ENCODE measurements around the gene TNFRSF1A.

Gene TNFRSF1A

DNA sequence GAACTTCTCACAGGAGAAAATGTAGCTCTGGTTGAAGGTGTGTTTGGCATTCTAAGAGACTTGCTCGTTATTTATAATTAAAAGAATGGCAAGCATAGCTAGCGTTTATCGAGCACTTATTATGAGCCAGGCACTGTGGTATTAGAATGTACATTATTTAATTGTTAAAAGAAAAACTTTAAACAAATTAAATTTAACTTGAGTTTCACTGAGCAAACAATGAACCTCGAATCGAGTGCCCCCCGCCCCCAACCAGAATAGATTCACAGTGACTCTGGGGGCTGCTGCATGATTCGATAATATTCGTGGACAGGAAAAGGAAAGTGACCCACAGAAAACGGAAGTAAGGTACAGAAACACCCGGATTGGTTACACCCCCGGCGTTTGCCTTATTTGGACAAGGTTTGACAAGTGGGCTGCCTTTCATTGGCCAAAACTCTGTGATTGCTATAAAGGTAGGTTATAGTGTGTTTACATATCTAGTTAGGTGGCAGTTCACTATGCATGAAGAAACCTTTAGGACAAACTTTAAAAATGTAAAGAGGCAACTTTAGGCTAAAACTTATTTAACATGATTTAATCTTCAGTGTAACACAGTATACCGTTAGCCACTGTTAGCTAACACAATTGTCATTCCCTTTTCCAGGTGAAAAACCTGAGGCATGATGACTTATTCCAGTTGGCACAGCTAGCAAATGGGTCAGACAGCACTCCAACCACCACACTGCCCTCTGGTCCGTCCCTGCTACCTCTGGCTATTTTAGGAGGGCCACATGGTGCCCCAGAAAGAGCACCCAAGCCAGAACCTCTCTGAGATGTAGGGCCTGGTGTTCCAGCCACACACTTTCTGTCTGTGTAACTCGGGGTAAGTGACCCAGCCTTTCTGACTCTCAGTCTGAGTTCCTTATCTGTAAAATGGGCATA lies 26.4 kb upstream of the TNFRSF1A start:
- no peaks in the 10 kb centered on the region for H3K79me2 ChIP-seq (ENCODE audit: insufficient read depth, low read length)
- H3K27me3 ChIP-seq (ENCODE audit: insufficient read depth, low read length, poor library complexity, severe bottlenecking), result no peaks in the 10 kb centered on the region
- H3K9ac ChIP-seq (ENCODE audit: low read depth, low read length, poor library complexity, severe bottlenecking), result peak overlapping the region; percentile 40
- H3K4me1 ChIP-seq (ENCODE audit: insufficient read depth, low read length, poor library complexity, severe bottlenecking), result peaks cover 48% of the 10 kb centered on the region
- no peaks in the 10 kb centered on the region for H4K20me1 ChIP-seq (ENCODE audit: insufficient read depth, low read length, poor library complexity, severe bottlenecking)
- peak overlapping the region; percentile 5 for H3K4me3 ChIP-seq (ENCODE audit: low read length, poor library complexity, severe bottlenecking)
- peak overlapping the region; percentile 30 for H3K4me2 ChIP-seq (ENCODE audit: low read depth, low read length, poor library complexity, severe bottlenecking)
- no peaks in the 10 kb centered on the region for H3K36me3 ChIP-seq (ENCODE audit: insufficient read depth, low read length)
- TF ChIP-seq EZH2phosphoT487 (IDR thresholded peaks at IDR 0.05; ENCODE audit: borderline replicate concordance), result no peak
- TF ChIP-seq, protein P1, sequence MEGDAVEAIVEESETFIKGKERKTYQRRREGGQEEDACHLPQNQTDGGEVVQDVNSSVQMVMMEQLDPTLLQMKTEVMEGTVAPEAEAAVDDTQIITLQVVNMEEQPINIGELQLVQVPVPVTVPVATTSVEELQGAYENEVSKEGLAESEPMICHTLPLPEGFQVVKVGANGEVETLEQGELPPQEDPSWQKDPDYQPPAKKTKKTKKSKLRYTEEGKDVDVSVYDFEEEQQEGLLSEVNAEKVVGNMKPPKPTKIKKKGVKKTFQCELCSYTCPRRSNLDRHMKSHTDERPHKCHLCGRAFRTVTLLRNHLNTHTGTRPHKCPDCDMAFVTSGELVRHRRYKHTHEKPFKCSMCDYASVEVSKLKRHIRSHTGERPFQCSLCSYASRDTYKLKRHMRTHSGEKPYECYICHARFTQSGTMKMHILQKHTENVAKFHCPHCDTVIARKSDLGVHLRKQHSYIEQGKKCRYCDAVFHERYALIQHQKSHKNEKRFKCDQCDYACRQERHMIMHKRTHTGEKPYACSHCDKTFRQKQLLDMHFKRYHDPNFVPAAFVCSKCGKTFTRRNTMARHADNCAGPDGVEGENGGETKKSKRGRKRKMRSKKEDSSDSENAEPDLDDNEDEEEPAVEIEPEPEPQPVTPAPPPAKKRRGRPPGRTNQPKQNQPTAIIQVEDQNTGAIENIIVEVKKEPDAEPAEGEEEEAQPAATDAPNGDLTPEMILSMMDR (conservative IDR thresholded peaks at IDR 0.05; ENCODE audit: low read length), result no peak
- H3K9me2 ChIP-seq (replicated peaks; ENCODE audit: low read depth, low read length), result no peaks in the 10 kb centered on the region
- H3K9me3 ChIP-seq (ENCODE audit: insufficient read depth, low read depth, low read length), result no peaks in the 10 kb centered on the region
- H3F3A ChIP-seq (ENCODE audit: low read depth), result peaks cover 4% of the 10 kb centered on the region
- H2AFZ ChIP-seq (ENCODE audit: low read length), result no peak overlapping the region

DNA sequence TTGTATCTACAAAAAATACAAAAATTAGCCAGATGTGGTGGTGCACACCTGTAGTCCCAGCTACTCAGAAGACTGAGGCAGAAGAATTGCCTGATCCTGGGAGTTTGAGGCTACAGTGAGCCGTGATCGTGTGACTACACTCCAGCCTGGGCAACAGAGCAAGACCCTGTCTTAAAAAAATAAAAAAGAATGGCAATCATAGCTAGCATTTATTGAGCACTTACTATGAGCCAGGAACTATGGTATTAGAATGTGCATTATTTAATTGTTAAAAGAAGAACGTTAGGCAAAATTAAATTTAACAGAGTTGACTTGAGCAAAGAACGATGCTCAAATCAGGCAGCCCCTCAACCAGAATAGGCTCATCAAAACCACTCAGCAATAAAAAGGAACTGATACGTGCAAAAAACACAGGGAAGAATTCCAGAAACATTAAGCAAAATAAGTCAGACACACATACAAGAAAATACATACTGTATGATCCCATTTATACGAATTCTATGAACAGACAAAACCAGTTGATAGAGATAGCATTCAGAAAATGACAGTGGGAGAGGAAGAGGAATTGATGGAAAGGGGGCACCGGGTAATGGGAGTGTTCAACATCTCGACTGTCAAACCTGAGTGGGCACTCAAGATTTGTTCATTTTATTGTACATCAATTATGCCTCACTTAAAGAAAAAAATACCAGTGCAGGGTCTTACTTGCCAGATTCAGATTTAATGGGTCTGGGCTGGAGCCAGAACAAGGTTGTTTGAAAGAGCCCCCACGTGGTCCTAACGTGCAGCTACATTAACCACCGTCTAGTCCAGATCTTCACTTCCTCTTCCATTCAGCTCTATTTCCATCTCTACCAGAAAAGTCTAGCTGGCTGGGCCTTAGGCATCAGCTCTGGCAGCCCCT lies 25.4 kb upstream of the TNFRSF1A start:
- Histone ChIP-seq H3K4me3 (ENCODE audit: low read length, poor library complexity, severe bottlenecking) (peak overlapping the region; percentile 5), H3K9ac (ENCODE audit: low read depth, low read length, poor library complexity, severe bottlenecking) (peak overlapping the region; percentile 40), H4K20me1 (ENCODE audit: insufficient read depth, low read length, poor library complexity, severe bottlenecking) (no peaks in the 10 kb centered on the region), H3K27me3 (ENCODE audit: insufficient read depth, low read length, poor library complexity, severe bottlenecking) (no peaks in the 10 kb centered on the region), H3K36me3 (ENCODE audit: insufficient read depth, low read length) (no peaks in the 10 kb centered on the region), H2AFZ (ENCODE audit: low read length) (no peak overlapping the region), H3F3A (ENCODE audit: low read depth) (peaks cover 4% of the 10 kb centered on the region), H3K4me2 (ENCODE audit: low read depth, low read length, poor library complexity, severe bottlenecking) (peak overlapping the region; percentile 30), H3K79me2 (ENCODE audit: insufficient read depth, low read length) (no peaks in the 10 kb centered on the region), H3K9me3 (ENCODE audit: insufficient read depth, low read depth, low read length) (no peaks in the 10 kb centered on the region), H3K4me1 (ENCODE audit: insufficient read depth, low read length, poor library complexity, severe bottlenecking) (peaks cover 39% of the 10 kb centered on the region), H3K9me2 (replicated peaks; ENCODE audit: low read depth, low read length) (no peaks in the 10 kb centered on the region)
- TF ChIP-seq, protein P1 (conservative IDR thresholded peaks at IDR 0.05; ENCODE audit: low read length), result peak; percentile 71
- TF ChIP-seq EZH2phosphoT487 (IDR thresholded peaks at IDR 0.05; ENCODE audit: borderline replicate concordance), result no peak

DNA sequence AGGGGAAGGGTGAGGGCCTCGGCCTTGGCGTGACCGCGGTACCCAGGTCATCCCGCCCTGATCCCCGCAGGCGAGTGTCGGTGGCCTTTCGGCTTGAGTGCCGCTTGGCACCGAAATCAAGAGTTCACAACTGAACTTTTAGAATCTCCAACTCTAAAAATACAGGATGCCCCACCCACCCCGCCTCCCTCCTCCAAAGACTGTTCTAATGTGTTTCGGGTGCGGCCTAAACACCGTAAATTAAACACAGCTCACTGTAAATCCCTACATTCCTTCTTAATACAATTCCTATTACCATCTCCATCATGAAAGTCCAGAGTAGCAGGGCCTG lies 22.1 kb upstream of the TNFRSF1A start:
- Histone ChIP-seq H3K4me3 (ENCODE audit: low read length, poor library complexity, severe bottlenecking) (no peak overlapping the region), H3K9ac (ENCODE audit: low read depth, low read length, poor library complexity, severe bottlenecking) (no peak overlapping the region), H4K20me1 (ENCODE audit: insufficient read depth, low read length, poor library complexity, severe bottlenecking) (no peaks in the 10 kb centered on the region)

More for the DNA sequence above, 22.1 kb upstream of the TNFRSF1A start:
- H3K4me2 ChIP-seq (ENCODE audit: low read depth, low read length, poor library complexity, severe bottlenecking), result no peak overlapping the region
- no peak overlapping the region for H2AFZ ChIP-seq (ENCODE audit: low read length)
- no peaks in the 10 kb centered on the region for H3K79me2 ChIP-seq (ENCODE audit: insufficient read depth, low read length)
- TF ChIP-seq, protein P1 (conservative IDR thresholded peaks at IDR 0.05; ENCODE audit: low read length), result no peak
- no peak for TF ChIP-seq EZH2phosphoT487 (IDR thresholded peaks at IDR 0.05; ENCODE audit: borderline replicate concordance)
- no peaks in the 10 kb centered on the region for H3K9me2 ChIP-seq (replicated peaks; ENCODE audit: low read depth, low read length)
- H3K4me1 ChIP-seq (ENCODE audit: insufficient read depth, low read length, poor library complexity, severe bottlenecking), result peaks cover 17% of the 10 kb centered on the region
- H3K9me3 ChIP-seq (ENCODE audit: insufficient read depth, low read depth, low read length), result no peaks in the 10 kb centered on the region
- H3K36me3 ChIP-seq (ENCODE audit: insufficient read depth, low read length), result no peaks in the 10 kb centered on the region
- H3K27me3 ChIP-seq (ENCODE audit: insufficient read depth, low read length, poor library complexity, severe bottlenecking), result no peaks in the 10 kb centered on the region
- H3F3A ChIP-seq (ENCODE audit: low read depth), result peaks cover 4% of the 10 kb centered on the region

Data from Loucy (cell line).